ENCODE results near the gene MYT1.

The MYT1 gene

DNA sequence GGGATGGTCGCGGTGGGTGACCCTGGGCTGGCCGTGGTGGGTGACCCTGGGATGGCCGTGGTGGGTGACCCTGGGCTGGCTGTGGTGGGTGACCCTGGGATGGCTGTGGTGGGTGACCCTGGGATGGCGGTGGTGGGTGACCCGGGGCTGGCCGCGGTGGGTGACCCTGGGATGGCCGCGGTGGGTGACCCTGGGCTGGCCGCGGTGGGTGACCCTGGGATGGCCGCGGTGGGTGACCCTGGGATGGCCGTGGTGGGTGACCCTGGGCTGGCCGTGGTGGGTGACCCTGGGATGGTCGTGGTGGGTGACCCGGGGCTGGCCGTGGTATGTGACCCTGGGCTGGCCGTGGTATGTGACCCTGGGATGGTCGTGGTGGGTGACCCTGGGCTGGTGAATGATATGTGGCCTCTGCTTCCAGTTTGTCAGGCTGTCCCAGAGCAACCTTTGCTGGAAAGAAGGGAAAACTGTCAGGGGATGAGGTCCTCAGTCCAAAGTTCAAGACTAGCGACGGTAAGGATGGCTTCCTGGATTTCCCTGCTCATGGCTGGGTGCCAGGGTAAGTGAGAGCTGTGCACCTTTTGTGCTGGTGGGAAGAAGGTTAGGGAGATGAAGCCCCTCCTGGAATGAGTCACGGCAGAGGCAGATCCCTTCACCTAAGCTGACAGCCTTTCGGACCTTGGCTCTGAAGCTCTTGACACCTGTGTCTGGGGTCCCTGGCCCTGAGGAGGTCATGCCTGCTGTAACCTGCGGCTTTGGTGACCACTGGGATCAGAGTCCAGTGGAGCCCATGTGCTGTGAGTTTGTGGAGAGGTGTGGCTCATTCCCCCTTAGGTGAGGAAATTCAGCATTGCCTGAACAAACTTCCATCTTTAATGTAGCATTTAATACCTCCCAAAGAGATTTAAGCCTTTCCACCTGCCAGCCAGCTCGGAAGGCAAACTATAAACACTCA, 72.2 kb downstream of the MYT1 start:
- no peak overlapping the region for H3K4me3 ChIP-seq (ENCODE audit: low read length)
- no peak for DNase-seq (ENCODE audit: low read depth)

DNA sequence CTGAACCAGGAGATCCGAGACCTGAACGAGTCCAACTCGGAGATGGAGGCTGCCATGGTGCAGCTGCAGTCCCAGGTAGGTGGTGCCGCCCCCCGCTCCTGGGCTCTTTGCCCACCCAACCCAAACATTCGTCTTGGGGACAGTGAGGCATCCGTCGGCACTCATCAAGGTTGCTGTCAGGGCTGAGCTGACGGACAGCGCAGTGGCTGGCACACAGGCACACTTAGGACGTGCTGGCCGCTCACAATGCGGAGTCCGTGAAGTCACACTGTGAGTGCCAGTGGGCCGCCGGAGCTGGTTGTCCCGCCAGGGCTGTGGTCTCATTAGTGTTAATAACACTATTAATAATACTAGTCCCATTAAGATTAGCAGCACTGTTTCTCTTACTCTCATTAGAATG, 73.1 kb downstream of the MYT1 start:
- no peak overlapping the region for H3K4me3 ChIP-seq (ENCODE audit: low read length)
- DNase-seq (ENCODE audit: low read depth), result no peak
- TF ChIP-seq, protein P1, sequence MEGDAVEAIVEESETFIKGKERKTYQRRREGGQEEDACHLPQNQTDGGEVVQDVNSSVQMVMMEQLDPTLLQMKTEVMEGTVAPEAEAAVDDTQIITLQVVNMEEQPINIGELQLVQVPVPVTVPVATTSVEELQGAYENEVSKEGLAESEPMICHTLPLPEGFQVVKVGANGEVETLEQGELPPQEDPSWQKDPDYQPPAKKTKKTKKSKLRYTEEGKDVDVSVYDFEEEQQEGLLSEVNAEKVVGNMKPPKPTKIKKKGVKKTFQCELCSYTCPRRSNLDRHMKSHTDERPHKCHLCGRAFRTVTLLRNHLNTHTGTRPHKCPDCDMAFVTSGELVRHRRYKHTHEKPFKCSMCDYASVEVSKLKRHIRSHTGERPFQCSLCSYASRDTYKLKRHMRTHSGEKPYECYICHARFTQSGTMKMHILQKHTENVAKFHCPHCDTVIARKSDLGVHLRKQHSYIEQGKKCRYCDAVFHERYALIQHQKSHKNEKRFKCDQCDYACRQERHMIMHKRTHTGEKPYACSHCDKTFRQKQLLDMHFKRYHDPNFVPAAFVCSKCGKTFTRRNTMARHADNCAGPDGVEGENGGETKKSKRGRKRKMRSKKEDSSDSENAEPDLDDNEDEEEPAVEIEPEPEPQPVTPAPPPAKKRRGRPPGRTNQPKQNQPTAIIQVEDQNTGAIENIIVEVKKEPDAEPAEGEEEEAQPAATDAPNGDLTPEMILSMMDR (conservative IDR thresholded peaks at IDR 0.05; ENCODE audit: low read depth, low read length), result no peak

More for the DNA sequence above, 72.2 kb downstream of the MYT1 start:
- TF ChIP-seq, protein P1 (conservative IDR thresholded peaks at IDR 0.05; ENCODE audit: low read depth, low read length), result no peak

DNA sequence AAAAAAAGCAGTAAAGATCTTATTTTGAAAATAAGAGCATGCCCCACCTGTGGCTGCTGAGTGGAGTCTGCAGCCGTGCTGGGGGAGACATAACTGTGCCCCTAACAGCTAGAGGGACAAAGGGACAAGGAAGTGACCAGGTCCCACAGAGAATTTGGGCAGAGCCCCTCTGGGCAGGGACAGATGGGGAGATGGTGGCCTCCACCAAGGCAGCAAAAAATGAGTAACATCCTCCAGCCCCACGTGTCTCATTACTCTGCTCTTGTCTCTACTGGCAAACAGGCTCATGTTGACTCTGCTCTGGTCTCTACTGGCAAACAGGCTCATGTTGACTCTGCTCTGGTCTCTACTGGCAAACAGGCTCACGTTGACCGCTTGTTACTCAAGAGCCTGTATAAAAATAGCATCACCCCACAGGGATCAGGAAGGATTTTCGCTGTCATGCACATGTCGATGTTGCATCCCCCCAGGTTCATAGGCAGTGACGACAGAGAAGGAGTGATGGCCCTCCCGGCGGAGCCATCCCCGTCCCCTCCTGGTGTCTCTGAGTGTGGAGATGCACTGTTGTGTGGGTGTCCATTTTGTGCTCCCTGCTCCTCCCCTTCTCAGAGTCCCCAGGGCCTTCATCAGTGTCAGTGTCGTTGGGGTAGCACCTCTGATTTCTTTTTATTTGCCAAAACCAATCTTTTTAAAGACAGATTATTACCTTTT, 74.0 kb downstream of the MYT1 start:
- no peak overlapping the region for H3K4me3 ChIP-seq (ENCODE audit: low read length)
- TF ChIP-seq, protein P1 (conservative IDR thresholded peaks at IDR 0.05; ENCODE audit: low read depth, low read length), result no peak
- no peak for DNase-seq (ENCODE audit: low read depth)

DNA sequence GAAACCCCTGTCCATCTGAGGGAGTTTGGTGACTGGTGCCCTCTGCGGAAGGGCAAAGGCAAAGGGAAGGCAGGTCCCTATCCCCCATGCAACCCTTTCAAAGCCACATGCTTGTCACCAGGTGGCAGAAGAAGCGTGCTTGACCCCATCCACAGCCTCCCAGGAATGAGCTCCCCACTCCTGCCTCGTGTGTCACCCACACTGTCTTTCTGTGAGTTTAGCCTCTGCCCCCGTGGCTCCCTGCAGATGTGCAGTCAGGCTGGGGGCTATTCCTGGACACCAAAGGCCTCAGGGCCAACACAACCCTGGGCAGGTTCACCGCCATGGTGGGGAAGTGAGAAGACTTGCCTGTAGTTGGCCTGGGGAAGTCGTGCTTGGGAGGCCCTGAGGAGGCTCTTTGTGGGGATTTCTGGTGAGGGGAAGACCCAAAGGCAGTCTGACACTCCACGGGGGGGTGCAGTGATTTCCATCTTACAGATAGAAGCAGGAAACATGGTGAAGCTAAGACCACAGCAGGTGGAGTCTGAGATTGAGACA, 74.7 kb downstream of the MYT1 start:
- no peak for DNase-seq (ENCODE audit: low read depth)
- TF ChIP-seq, protein P1 (conservative IDR thresholded peaks at IDR 0.05; ENCODE audit: low read depth, low read length), result no peak
- no peak overlapping the region for H3K4me3 ChIP-seq (ENCODE audit: low read length)

DNA sequence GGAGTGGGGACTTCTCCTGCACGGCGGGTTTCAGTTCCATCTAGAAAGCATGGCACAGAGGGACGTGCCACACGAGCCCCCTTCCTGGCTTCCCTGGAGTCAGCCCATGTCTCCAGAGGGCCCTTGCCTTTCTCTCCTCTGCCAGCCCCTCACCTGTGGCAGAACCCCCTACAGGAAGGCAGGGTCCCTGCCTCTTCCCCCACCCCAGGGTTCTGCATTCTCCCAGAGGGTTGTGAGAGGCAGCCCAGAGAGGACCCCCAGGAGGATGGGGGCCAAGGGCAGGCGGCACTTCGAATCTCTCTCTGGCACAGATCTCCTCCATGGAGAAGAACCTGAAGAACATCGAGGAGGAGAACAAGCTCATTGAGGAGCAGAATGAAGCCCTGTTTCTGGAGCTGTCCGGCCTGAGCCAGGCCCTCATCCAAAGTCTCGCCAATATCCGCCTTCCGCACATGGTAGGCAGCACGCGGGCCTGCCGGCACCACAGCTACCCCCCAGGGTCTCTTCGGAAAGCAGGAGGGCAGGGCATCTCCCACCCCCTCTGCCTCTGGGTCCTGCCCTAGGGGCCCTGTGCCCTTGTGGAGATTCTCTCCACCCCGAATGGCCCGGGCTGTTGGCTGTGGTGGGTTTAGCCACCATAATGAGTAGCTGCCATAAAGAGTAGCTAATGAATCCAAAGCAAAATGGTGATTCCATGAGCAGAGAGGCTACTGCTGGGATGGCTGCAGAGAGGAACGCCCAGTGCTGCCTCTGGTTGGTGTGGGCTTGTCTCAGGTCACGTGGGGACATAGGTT, 75.4 kb downstream of the MYT1 start:
- H3K4me3 ChIP-seq (ENCODE audit: low read length), result no peak overlapping the region
- TF ChIP-seq, protein P1 (conservative IDR thresholded peaks at IDR 0.05; ENCODE audit: low read depth, low read length), result no peak
- DNase-seq (ENCODE audit: low read depth), result no peak

DNA sequence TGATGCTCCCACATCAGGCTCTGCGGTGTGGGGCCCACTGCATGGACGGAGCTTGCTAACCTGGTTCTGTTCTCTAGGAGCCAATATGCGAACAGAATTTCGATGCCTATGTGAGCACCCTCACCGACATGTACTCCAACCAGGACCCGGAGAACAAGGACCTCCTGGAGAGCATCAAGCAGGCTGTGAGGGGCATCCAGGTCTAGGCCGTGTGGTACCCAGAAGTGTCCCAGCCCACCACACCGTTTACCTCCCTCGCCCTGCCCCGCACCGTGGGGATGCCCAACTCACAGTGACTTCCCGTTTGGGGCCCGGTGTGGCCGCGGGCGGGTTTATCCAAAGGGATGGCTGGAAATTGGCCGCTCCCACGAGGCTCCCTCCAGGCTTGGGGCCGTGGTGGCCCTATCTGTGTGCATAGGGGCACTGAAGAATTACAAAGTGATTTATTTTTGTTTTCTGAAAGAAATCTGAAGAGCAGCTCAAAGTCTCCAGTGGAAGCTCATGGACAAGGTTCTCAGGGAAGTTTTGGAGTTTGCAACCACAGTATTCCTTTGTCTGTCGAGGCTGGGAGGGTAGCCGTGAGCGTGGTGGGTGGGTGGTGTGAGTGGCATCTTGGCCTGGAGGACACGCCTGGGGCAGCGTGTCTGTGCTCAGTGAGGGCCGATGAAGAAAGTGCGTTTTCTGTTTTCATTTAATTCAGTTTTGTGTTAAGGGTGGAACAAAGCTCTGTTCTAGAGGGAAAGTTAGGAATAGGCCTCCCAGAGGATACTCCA, 76.2 kb downstream of the MYT1 start:
- H3K4me3 ChIP-seq (ENCODE audit: low read length), result no peak overlapping the region
- DNase-seq (ENCODE audit: low read depth), result no peak
- TF ChIP-seq, protein P1 (conservative IDR thresholded peaks at IDR 0.05; ENCODE audit: low read depth, low read length), result no peak

Measured in retinal pigment epithelial cell (primary cell).